ENCODE data around the gene TMTC4. TPM values are rescaled to one million over a fixed set of nuclear protein-coding genes. Genes with fewer than 3 reads are reported as not detected.

Gene TMTC4
- total RNA-seq, 3 donors from 2014 or later, result 17.2 to 23.3 (median 17.8) TPM

DNA sequence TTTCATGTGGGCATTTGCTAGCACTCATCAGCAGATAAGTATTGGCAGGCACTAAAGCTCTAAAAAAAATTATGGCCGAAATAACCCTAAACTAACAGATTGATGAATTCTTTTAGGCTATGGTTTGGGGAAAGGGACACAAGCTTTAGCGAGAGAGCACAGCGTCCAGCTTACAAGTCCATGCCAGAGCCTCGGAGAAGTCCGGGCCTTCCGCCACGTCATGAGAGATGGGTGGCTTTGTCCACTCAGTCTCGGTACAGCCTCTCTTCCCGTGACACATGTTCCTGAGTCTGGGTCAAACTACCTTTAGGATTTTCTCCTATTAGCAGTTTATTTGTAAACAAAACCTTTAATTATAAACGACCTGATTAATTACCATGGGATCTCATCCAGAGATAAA, 27.7 kb downstream of the TMTC4 start:
- TF ChIP-seq, protein P1, sequence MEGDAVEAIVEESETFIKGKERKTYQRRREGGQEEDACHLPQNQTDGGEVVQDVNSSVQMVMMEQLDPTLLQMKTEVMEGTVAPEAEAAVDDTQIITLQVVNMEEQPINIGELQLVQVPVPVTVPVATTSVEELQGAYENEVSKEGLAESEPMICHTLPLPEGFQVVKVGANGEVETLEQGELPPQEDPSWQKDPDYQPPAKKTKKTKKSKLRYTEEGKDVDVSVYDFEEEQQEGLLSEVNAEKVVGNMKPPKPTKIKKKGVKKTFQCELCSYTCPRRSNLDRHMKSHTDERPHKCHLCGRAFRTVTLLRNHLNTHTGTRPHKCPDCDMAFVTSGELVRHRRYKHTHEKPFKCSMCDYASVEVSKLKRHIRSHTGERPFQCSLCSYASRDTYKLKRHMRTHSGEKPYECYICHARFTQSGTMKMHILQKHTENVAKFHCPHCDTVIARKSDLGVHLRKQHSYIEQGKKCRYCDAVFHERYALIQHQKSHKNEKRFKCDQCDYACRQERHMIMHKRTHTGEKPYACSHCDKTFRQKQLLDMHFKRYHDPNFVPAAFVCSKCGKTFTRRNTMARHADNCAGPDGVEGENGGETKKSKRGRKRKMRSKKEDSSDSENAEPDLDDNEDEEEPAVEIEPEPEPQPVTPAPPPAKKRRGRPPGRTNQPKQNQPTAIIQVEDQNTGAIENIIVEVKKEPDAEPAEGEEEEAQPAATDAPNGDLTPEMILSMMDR (IDR thresholded peaks at IDR 0.05), result no peak
- no peak overlapping the region for H3K4me3 ChIP-seq
- H3K9me3 ChIP-seq, result no peaks in the 10 kb centered on the region
- ATAC-seq (no peak), DNase-seq (no peak)
- intact Hi-C loops (cut with DNase I, micrococcal nuclease), result no loop called here
- H3K4me1 ChIP-seq (ENCODE audit: low read depth), result no peaks in the 10 kb centered on the region
- H3K36me3 ChIP-seq (ENCODE audit: low read depth), result no peaks in the 10 kb centered on the region

DNA sequence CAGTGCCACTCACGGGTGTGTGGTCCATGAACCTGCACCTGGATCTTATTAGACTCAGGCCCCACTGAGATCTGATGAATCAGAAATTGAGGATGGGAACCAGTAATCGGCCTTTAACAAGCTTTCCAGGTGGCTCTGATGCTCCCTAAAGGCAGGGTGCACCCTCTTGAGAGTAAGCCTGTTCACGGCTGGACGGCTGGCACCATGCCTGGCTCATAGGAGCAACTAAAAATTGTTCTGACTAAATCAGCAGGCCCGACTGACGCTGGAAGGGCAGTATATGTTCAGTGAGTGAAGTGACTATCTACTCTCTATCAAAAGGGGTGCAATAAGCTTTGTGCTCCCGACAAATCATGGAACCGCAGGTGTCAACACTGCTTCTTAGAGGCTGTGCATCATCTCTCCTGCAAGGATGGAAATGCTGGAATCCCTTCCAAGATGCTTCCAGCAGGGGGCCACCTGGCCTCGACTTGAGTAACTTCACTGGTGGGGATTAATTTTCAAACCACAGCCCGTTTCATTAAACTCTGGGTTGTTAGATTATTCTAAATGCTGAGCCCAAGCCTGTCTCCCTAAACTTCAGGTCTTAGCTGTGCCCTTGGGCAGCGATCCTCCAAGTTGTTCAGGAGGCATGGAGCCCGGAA, 28.4 kb downstream of the TMTC4 start:
- no peak overlapping the region for H3K4me3 ChIP-seq
- TF ChIP-seq, protein P1 (IDR thresholded peaks at IDR 0.05), result no peak
- intact Hi-C loops (cut with DNase I, micrococcal nuclease), result no loop called here
- ATAC-seq (no peak), DNase-seq (peak in 1 of 3 donors; percentile 12)
- no peaks in the 10 kb centered on the region for H3K9me3 ChIP-seq
- no peaks in the 10 kb centered on the region for H3K36me3 ChIP-seq (ENCODE audit: low read depth)
- H3K4me1 ChIP-seq (ENCODE audit: low read depth), result no peaks in the 10 kb centered on the region

DNA sequence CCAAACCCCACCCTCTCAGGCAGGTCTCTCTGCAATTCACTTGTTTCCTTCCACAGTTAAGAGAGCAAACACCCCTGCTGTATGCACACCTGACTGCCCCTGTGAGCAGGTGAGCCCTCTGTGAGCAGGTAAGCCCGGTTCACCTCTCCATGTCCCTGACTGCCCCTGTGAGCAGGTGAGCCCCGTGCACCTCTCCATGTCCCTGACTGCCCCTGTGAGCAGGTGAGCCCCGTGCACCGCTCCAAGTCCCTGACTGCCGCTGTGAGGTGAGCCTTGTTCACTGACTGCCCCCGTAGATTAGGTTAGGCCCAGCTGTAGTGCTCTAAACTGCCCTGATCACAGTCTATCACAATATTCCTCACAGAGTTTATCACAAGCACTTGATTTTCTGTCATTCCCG, 29.2 kb downstream of the TMTC4 start:
- Histone ChIP-seq H3K4me1 (ENCODE audit: low read depth) (no peaks in the 10 kb centered on the region), H3K36me3 (ENCODE audit: low read depth) (no peaks in the 10 kb centered on the region), H3K4me3 (no peak overlapping the region), H3K9me3 (no peaks in the 10 kb centered on the region)
- ATAC-seq (no peak), DNase-seq (no peak)
- TF ChIP-seq, protein P1 (IDR thresholded peaks at IDR 0.05), result no peak
- intact Hi-C loops (cut with DNase I, micrococcal nuclease), result no loop called here

DNA sequence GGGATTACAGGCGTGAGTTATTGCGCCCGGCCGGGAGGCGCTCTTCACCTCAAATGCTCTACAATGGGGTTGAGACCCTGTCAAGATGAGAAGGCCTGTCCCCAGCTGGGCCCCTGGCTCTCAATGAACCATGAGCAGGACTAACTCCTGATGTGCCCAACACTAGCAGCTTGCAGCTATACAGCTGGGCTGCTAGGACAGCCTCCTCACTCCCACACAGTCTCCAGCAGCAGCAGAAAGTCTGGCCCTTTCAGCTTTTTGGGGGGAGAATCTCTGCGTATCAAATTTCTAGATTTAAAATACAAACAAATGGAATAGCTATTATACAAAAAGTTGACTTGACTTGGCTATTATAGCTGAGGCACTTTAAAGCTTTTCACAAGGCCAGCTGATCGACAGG, 30.2 kb downstream of the TMTC4 start:
- ATAC-seq (no peak), DNase-seq (no peak)
- TF ChIP-seq, protein P1 (IDR thresholded peaks at IDR 0.05), result no peak
- H3K9me3 ChIP-seq, result no peaks in the 10 kb centered on the region
- H3K4me1 ChIP-seq (ENCODE audit: low read depth), result no peaks in the 10 kb centered on the region
- no peak overlapping the region for H3K4me3 ChIP-seq
- H3K36me3 ChIP-seq (ENCODE audit: low read depth), result no peaks in the 10 kb centered on the region
- intact Hi-C loops (cut with DNase I, micrococcal nuclease), result no loop called here

DNA sequence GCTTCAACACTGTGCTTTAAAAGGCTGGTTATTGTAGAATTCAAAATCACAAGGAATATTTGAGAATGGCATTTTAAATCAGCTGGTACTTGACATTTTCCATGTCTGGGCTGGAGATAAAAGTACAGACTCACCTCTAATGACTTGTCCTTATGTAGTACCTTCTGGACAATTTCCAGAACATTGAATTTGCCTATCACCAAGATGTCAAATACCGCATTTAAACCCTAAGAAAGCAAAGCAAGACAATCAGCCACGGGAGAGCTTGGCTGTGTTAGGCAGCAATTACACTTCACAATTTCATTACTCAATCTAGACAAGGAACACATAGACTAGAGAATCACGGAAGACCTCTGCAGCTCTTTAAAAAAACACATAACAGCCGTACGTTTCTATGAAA, 36.8 kb downstream of the TMTC4 start:
- DNase-seq, result no peak
- TF ChIP-seq, protein P1 (IDR thresholded peaks at IDR 0.05), result no peak

DNA sequence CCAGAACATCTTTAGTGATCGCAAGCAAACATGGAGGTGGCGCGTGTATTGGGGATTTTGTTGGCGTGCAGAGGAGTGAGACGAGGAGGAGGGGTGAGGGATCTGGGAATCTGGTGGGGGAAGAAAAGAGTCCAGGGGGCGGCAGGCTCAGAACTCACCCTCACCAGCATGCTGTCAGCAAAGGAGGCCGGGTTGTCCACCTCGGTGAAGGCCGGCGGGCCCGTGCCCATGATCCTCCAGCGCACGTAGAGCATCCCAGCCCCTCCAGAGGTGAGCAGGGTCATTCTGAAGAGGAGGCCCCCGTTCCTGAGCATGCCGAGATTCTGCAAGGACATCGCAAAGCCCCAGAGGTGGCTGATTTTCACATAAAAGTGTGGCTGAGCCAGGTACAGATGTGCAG, 37.2 kb downstream of the TMTC4 start:
- TF ChIP-seq, protein P1 (IDR thresholded peaks at IDR 0.05), result no peak
- intact Hi-C loops (cut with DNase I, micrococcal nuclease), result no loop called here

More for the DNA sequence above, 36.8 kb downstream of the TMTC4 start:
- ATAC-seq, result no peak
- intact Hi-C loops (cut with DNase I, micrococcal nuclease), result no loop called here
- H3K4me3 ChIP-seq, result no peak overlapping the region
- H3K36me3 ChIP-seq (ENCODE audit: low read depth), result no peaks in the 10 kb centered on the region
- H3K9me3 ChIP-seq, result no peaks in the 10 kb centered on the region
- no peaks in the 10 kb centered on the region for H3K4me1 ChIP-seq (ENCODE audit: low read depth)

More for the DNA sequence above, 37.2 kb downstream of the TMTC4 start:
- H3K4me1 ChIP-seq (ENCODE audit: low read depth), result no peaks in the 10 kb centered on the region
- H3K9me3 ChIP-seq, result no peaks in the 10 kb centered on the region
- no peak for ATAC-seq
- no peak for DNase-seq
- no peaks in the 10 kb centered on the region for H3K36me3 ChIP-seq (ENCODE audit: low read depth)
- no peak overlapping the region for H3K4me3 ChIP-seq
